HG03060 (cell line): ENCODE measurements around the gene HNRNPD.
"Not testable (repeated sequence)": the region's sequence is repeated elsewhere in the genome, so short reads cannot be mapped to it uniquely, and the experiment has no call there.

ENCODE experiments used
- ATAC-seq: cut with Tn5 transposase; IDR thresholded peaks from one replicate; pipeline ENCODE4 v1.9.1; 2021; ENCODE audit warnings: low read depth, moderate number of reproducible peaks; ENCODE audit not compliant: unreplicated experiment

The HNRNPD gene, protein sequence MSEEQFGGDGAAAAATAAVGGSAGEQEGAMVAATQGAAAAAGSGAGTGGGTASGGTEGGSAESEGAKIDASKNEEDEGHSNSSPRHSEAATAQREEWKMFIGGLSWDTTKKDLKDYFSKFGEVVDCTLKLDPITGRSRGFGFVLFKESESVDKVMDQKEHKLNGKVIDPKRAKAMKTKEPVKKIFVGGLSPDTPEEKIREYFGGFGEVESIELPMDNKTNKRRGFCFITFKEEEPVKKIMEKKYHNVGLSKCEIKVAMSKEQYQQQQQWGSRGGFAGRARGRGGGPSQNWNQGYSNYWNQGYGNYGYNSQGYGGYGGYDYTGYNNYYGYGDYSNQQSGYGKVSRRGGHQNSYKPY

DNA sequence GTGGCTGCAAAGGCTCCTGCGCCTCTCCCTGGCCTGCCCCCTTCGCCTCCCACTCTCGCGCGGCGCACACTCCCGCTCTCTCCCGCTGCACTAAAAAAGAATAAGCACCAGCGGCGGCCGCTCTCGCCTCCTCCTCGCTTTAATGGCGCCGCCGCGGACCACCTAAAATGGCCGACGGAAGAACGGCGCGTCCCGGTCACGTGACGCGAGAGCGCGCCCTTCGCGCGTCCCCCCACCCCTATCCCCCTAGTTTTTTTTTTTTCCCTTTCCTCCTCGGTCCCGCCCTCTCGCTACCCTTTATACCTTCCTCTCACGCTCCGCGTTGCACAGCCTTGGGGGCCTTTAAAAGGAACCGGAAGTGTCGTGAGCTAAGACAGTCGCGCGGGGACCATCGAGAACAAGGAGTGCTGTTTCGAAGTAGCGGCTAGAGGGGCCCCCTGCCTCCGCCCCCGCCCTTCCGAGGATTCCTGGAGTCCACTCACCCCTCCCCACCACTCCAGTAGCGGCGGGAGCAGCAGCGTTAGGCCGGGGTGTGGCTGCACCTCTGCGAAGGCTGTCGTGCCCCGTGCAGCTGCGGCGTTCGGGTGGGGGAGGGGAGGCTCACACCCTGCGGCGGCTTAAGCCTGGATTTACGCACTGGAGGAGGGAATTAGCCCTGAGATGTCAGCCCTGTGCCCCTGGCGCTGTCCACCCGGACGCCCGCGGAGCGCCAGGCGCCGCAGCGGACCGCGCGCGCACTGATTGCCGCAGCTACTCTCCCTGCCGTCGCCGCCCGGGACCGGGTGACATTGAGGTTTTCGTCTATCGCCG is at the start of gene HNRNPD:
HNRNPD (minus strand) TSS at position 176 of the 810 bp plus-strand sequence. CDS start 313 bp downstream, outside the sequence.
- ATAC-seq: peak; percentile 98

DNA sequence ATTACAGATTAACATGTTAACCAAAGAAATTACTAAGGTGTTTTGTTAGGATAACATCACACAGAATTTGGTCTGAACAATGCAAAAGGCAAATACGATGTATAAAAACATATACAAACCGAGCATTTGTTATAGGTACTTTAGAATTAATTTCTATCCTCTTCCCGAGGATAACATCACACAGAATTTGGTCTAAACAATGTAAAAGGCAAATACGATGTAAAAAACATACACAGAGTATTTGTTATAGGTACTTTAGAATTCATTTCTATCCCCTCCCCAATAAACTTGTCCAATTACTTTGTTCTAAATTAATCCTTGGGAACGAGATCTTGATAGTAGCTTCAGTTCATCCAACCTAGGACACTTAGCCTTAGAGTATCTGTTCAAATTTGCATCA is 48.8 kb upstream of the HNRNPD start:
- ATAC-seq: no peak

DNA sequence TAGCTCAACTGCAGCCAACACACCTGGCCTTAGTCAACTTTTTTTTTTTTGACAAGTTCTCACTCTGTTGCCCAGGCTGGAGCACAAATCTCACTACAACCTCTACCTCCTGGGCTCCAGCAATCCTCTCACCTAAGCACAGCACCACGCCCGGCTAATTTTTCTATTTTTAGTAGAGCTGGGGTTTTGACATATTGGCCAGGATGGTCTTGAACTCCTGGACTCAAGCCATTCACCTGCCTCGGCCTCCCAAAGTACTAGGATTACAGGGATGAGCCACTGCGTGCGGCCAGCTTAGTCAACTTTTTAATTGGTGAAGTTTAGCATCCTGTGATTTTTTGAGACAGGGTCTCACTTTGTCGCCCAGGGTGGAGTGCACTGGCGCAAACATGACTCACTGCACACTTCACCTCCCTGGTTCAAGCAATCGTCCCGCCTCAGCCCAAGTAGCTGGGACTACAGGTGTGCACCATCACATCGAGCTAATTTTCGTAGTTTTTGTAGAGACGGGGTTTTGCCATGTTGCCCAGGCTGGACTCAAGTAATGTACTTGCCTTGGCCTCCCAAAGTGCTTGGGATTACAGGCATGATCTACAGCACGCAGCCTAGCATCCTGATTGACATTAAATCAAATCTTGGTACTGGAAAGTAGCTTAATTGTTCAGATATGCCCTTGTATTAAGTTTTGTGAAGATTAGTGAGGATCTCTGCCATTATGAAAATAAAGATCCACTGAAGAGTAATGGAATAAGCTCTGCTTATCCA is 48.2 kb upstream of the HNRNPD start:
- no peak for ATAC-seq

DNA sequence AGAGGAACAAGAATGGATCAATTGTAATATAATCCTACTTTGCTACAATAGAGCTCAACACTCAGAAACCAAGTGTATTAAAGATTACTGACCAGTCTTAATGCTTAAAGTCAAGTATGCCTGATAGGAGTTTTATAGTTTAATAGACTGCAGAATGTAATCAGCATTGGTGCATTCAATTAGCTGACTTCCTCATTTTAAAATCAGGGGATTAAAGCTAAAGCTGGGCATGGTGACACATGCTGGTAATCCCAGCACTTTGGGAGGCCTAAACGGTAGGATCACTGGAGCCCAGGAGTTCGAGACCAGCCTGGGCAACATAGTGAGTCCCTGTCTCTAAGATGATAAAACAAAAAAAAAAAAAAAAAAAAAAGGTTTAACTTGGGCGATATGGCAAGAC is 45.7 kb upstream of the HNRNPD start:
- no peak for ATAC-seq

DNA sequence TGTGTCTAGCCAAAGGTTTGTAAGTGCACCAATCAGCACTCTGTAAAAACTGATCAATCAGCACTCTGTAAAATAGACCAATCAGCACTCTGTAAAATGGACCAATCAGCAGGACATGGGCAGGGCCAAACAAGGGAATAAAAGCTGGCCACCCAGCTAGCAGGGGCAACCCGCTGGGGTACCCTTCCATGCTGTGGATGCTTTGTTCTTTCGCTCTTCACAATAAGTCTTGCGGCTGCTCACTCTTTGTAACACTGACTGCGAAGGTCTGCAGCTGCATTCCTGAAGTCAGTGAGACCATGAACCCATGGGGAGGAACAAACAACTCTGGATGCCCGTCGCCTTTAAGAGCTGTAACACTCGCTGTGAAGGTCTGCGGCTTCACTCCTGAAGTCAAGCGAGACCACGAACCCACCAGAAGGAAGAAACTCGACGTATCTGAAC is 42.2 kb upstream of the HNRNPD start:
- no peak for ATAC-seq

DNA sequence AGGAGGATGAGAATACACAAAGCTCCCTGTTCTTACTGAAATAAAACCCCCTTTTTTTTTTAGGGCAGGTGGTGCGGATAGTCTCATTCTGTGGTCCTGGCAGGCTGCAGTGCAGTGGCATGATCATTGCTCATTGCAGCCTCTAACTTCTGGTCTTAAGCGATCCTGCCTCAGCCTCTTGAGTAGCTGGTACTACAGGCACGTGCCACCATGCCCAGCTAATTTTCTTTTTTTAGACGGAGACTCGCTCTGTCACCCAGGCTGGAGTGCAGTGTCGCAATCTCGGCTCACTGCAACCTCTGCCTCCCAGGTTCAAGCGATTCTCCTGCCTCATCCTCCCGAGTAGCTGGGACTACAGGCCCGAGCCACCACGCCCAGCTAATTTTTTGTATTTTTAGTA is 41.3 kb upstream of the HNRNPD start:
- not testable (repeated sequence) for ATAC-seq

DNA sequence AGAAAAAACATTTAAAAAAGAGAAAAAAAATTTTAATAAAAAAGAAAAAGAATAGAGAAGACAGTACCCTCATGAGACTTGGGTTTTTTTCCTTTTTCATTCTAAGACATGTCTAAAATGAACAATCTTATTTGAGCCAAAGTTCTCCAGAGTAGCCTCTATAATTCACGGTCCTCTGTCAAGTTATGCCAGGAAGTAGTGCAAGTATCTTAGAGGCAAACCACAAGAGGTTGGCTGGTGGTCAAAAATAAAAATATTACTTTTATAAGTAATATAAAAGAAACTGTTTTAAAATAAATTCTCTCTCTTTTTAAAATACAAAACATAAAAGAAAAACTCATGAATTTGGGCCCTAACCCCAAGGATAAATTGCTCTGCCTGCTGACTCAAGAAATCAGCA is 29.9 kb upstream of the HNRNPD start:
- ATAC-seq: no peak

DNA sequence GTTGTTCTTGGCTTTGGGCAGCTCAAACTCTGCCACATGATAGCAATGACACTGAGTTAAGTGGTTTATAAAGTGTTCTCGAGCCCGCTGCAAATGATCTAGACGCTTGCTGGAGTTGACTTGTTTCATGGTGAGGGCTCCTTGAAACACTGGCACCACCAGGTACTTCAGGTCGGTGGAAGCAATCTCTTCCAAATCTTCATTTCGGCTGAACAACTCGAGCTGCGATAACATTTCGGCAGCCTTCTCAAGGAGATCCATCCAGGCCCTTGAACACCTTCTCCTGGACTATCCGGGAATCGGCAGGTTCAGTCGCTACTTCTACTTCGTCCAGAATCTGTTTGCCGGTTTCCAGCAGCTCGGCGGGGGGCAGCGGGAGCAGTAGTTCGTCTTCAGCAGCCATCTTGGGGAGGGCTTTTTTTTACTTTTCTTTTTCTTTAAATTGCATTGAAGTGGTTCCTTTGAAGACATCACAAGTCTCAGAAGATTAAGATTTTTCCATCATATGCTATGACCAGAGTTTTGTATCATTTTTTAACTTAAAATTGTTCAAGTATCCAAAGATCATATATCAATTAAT is 28.5 kb upstream of the HNRNPD start:
- ATAC-seq: no peak

DNA sequence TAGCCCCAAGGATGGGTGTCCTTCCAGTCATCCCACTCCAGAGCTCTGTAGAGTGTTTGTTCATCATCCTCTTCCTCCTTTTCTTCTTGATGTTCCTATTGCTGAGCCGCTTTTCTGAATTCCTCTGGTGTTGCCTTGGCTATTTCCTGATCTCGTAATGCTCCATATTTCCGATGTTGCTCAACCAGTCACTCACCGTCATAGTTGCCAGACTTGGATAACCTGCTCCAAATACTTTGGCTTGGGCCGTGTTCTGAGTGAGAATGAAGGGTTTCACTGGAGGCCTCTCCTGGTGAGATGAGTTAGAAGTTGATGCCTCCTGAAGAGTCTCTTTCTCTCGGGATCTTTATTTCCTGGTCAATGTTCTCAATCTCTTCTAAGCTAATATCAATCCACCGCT is 27.8 kb upstream of the HNRNPD start:
- ATAC-seq: no peak

DNA sequence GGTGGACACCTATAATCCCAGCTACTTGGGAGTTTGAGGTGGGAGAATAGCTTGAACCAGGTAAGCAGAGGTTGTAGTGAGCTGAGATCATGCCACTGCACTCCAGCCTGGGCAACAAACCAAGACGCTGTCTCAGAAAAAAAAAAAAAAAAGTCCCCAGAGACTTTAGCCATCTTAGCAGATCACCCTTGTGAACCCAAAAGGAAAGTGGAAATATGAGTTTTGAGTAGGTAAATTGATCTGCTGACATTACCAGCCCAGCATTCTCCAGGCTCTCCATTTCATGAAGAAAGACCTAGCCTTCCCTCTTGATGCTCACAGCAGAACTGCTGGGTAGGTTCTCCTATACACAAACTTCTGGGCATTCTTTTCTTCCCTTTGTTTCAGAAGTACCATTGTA is 24.5 kb upstream of the HNRNPD start:
- no peak for ATAC-seq

DNA sequence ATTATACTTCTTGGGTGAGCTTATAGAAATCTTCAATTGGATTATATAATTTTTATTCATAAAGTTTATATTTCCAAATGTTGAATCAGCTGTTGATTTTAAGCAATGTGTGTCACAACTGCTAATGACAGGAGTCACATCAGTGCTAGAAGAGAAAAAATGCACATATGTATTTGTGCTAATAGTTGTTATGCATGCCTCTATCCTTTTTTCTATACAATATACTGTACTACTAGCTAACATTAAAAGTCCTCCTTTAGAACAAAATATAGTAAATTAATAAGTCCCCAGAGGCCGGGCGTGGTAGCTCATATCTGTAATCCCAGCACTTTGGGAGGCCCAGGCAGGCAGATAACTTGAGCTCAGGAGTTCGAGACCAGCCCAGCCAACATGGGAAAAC is 23.7 kb upstream of the HNRNPD start:
- ATAC-seq: no peak

DNA sequence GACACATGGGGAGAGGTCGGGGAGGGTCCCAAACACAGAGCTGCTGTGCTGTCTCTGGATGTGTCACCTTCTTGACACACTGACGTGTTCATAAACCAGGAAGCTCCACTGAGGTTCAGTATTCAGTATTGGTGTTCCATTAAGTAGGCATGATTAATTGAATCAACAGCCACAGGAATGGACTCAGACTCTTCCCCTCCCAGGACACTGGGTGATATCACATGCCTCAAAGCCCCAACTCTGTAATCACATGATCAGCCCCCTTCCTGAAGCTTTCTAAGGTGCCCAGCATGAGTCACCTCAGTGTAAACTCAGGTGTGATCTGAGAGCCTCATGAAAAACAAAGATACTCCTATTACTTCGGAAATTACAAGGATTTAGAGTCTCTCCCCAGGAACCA is 21.1 kb upstream of the HNRNPD start:
- no peak for ATAC-seq

DNA sequence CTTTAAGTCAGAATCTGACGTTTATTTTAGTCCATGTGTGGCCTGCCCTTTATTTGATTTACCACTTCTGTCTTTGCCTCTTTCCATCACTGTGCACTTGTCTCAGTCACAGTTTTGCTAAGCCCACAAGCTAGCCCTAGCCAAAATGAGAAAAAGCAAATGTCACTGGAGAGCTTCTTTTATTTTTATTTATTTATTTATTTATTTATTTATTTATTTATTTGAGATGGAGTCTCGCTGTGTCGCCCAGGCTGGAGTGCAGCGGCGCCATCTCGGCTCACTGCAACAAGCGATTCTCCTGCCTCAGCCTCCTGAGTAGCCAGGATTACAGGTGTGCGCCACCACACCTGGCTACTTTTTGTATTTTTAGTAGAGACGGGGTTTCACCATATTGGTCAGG is 16.3 kb upstream of the HNRNPD start:
- not testable (repeated sequence) for ATAC-seq

DNA sequence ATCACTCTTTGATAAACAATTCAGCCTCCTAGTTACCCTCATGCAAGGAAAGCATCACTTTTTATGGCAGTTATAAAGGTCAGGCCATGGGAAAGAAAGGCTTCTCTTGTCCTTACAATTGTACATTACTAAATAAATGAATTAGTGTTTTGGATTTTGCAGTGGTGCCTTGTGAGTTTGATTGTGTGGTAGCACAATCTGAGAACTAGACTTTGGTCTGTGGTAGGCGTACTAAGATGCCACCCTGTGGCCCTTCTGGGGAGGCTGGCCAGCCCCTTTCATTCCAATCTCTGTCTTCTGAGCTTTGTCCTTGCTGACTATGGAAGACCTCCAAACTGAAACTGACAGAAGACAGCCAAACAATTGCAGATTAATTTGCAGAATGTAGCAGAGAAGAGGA is 14.6 kb upstream of the HNRNPD start:
- no peak for ATAC-seq

DNA sequence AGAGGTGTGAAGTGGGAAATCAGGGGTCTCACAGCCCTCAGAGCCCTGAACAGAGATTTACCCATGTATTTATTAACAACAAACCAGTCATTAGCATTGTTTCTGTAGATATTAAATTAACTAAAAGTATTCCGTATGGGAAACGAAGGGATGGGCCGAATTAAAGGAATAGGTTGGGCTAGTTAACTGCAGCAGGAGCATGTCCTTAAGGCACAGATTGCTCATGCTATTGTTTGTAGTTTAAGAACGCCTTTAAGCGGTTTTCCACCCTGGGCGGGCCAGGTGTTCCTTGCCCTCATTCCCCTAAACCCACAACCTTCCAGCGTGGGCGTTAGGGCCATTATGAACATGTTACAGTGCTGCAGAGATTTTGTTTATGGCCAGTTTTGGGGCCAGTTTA is 12.5 kb upstream of the HNRNPD start:
- ATAC-seq: not testable (repeated sequence)

DNA sequence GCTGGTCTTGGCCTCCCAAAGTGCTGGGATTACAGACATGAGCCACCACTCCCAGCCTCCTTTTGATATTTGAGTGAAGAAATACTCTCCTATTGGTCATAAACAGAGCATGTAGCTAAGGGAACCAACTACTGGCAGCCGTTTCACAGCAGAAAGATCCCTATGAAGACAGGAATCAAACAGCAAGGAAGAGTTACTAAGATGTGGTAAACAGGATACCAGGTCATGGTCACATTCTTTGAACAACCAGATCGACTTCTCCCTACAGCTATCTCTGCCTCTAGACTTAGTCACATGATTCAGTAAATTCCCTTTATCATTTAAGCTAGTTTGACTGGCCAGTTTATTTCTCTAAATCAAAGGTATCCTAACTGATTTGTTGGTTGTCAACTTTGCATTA is 9.0 kb upstream of the HNRNPD start:
- ATAC-seq: no peak

DNA sequence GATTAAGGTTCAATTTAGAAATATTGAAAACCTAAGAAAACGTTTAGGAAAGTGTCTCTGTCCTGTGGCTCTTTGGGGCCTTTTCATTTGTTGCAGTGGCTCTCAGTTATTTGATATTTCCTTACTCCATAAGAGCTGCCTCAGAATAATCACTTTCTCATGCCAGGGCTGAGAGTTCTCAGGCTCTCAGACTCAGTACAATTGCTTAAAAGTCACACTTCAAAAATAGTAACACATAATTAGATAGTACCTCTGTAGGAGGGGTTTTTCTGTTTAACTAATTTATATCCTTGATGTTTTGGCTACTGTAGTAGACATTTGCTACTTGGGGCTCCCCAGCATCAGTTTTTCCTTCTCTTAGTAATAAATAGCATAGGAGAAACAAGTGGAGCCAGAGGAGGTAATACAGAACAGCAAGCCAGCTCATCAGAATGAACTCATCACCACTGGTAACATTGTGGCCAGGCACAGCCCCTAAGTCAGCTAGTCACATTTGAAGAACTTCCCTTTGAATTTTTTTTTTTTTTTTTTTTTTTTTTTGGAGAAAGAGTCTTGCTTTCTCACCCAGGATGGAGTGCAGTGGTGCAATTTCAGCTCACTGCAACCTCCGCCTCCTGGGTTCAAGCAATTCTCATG is 8.0 kb upstream of the HNRNPD start:
- ATAC-seq: no peak

DNA sequence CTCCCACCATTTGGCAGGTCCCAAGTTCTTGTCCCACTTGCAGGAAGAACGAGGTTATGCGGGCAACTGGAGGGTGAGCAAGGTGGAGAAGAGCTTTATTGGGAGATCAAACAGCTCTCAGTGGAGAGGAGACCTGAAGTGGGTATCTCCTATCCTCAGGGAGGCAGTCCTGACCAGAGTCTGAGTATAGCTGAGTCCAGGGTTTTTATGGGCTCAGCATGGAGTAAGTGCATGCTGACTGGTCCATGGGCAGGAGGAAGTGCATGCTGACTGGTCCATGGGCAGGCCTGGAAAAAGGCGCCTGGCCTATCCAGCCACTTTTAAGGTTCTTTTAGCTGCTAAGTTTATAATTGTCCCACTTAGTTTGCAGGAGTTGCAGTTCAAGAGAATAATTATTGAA is 7.4 kb upstream of the HNRNPD start:
- no peak for ATAC-seq

DNA sequence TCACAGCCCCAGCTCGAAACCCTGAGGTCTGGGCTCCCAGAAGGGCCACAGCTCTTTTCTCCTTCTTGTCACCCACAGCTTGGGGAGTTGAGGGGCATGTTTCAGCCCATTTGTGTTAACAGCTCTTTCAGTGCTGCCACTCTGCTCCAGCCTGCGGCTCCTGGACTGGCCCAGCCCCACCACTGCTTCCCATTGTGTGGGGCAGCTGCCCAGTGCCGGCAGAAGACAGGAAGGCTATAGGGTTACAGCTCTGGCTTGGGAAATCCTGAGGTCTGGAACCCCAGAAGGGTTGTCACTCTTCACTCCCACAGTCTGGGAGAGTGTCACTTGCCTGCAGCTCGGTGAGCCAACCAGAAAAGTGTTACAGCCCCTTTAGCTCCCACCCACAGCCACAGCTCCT is 7.0 kb upstream of the HNRNPD start:
- no peak for ATAC-seq

DNA sequence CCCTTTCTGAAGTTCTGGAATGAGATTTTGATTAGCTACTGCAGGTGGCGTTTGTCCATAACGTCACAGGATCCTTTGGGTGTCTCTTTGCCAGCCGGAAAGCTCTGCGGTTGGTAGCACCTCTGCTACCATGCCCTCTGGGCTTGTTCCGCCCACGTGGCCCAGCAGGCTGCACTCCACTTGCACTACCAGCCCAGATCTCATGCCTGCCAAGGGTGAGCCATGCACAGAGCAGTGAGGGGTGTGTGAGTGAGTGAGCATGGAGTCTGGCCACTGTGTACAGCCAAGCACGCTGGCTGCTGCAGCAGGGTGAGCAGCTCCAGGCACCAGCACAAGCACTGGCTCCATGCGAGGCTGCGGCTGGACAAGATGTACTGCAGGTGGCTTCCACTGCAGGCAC is 6.6 kb upstream of the HNRNPD start:
- no peak for ATAC-seq
